Stimulated activated CD8-positive, alpha-beta memory T cell treated with anti-CD3 and anti-CD28 coated beads, Interleukin-7, amount 100 ng/mL, for 4 hours (primary cell): ENCODE measurements around the gene CHD1L.
"Not testable (repeated sequence)": the region's sequence is repeated elsewhere in the genome, so short reads cannot be mapped to it uniquely, and the experiment has no call there.

Source experiments
- DNase-seq, 2 donors: peaks; one replicate each; pipeline ENCODE4 v3.0.0-alpha.2; 2020; ENCODE audit warnings: low read depth in 2 of 2

The CHD1L gene

DNA sequence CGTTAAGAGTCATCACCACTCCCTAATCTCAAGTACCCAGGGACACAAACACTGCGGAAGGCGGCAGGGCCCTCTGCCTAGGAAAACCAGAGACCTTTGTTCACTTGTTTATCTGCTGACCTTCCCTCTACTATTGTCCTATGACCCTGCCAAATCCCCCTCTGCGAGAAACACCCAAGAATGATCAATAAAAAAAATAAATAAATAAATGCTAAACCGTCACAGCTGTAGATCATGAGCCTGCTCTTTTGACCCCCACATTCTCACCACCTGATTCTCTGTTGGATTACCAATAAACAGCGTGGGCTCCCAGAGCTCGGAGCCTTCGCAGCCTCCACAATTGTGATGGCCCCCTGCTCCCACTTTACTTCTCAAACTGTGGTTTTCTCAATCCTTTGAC lies 8.6 kb upstream of the CHD1L start:
- not testable (repeated sequence) for DNase-seq

- no peak for DNase-seq
Observed at GRCh38 chr1:147235822-147236221, 6.7 kb upstream of the CHD1L start.

- DNase-seq, result no peak
Observed at GRCh38 chr1:147236448-147236847, 6.0 kb upstream of the CHD1L start.

GRCh38 chr1:147236959-147237791 lies 5.3 kb upstream of the CHD1L start:
- no peak for DNase-seq

DNA sequence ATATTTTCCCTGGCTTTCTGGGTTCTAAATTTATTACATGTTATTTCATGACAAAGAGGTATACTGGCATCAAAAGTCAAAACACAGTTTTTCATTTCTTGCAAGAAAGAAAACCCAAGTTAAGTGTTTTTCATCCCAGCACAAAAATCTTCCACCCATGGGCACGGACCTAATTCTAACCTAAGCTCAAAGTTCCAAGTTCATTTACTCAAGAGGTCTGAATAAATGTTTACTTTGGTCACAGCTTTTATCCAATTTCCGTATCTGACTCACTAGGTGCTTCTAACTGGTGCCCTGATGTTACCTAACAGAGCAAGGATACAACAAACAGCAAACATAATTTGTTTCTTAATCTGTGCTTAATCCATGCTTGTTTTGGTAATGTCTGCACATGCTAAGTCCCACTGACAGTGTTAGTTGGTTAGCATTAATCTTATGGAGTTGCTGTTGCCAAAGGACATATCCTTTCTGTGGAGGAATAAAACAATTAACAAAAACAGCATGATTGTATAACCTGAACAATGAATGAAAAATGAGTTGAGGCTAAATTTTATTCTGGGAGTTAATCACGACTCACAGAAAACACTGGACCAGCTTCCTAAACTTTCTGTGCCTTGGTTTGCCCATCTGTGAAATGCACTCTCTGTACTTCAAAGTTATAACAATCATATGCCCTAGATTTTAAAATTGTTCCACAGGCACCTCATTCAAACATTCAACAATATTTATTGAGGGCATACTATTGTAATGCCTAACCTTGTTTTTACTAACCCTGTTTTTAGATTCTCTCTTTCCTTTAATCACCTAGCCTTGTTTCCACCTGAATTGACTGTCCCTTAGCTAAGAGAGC lies 4.2 kb upstream of the CHD1L start:
- no peak for DNase-seq

DNA sequence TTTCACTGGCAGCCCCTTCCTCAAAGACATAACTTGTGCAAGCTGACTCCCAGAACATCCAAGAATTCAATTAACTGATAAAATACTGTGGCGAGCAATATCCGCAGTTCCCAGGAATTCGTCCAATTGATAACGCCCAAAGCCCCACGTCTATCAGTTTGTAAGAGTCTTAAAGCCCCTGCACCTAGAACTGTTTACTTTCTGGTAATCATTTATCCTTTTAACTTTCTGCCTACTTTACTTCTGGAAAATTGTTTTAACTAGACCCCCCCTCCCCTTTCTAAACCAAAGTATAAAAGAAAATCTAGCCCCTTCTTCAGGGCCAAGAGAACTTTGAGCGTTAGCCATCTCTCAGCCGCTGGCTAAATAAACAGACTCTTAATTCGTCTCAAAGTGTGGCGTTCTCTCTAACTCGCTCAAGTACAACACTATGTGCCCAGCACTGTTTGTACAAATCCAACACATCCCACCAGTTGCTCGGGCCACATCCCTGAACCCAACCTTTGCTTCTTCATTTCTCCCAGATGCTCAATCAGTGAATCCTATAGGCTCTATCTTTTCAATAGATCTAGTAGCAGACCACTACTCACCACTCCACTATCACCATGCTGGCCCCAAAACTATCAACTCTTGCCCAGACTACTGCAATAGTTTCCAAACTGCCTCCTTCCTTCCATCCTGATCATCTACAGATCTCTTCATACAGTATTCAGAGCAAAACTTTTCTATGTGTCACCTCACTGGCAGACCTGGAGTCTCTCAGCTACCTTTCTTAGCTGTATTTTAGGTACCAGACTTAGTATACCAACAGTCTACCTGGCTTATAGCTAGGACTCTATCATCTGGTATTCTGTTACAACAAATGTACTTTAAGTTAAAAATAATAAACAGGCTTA lies 3.3 kb upstream of the CHD1L start:
- no peak for DNase-seq

- DNase-seq, result not testable (repeated sequence)
Observed at GRCh38 chr1:147240131-147240721, 2.3 kb upstream of the CHD1L start.

- no peak for DNase-seq
Observed at GRCh38 chr1:147241934-147242448, 493 bp upstream of the CHD1L start.

GRCh38 chr1:147243228-147243685 lies 773 bp downstream of the CHD1L start:
- DNase-seq, result no peak

- no peak for DNase-seq
Observed at GRCh38 chr1:147243841-147244240, 1.4 kb downstream of the CHD1L start.

GRCh38 chr1:147245129-147245528 lies 2.6 kb downstream of the CHD1L start:
- DNase-seq, result no peak

DNA sequence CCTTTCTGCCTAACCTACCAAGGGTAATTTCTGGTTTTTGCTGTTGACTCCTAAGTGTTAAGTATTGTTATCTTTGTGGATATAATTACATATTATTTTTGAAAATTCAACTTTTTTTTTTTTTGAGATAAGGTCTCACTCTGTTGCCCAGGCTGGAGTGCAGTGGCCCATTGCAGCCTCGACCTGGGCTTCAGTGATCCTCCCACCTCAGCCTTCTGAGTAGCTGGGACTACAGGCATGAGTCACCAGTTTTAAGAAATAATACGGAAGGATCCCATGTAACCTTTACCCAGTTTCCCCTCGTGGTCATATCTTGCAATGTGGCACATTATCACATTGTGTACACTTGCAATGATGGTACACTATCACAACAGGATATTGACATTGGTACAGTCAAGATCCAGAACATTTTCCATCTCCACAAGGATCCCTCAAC lies 3.1 kb downstream of the CHD1L start:
- no peak for DNase-seq

DNA sequence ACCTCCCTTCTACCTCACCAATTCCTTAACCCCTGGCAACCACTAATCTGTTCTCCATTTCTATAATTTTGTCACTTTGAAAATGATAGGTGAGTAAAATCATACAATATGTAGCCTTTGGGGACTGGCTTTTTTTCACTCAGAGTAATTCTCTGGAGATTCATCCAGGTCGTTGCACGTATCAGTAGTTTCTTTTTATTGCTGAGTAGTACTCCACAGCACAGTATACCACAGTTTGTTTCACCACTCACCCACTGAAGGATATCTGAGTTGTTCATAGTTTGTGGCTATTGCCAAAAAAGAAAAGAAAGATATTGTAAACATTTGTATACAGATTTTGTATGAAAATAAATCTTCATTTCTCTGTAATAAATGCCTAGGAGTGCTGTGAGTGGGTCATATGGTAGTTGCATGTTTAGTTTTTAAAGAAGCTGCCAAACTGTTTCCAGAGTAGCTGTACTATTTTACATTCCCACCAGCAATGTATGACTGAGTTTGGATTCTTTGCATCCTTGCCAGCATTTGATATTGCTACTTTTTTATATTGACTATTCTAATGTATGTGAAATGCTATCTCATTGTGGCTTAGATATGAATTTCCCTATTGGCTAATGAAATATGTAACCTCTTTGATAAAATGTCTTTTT lies 3.7 kb downstream of the CHD1L start:
- DNase-seq, result no peak

DNA sequence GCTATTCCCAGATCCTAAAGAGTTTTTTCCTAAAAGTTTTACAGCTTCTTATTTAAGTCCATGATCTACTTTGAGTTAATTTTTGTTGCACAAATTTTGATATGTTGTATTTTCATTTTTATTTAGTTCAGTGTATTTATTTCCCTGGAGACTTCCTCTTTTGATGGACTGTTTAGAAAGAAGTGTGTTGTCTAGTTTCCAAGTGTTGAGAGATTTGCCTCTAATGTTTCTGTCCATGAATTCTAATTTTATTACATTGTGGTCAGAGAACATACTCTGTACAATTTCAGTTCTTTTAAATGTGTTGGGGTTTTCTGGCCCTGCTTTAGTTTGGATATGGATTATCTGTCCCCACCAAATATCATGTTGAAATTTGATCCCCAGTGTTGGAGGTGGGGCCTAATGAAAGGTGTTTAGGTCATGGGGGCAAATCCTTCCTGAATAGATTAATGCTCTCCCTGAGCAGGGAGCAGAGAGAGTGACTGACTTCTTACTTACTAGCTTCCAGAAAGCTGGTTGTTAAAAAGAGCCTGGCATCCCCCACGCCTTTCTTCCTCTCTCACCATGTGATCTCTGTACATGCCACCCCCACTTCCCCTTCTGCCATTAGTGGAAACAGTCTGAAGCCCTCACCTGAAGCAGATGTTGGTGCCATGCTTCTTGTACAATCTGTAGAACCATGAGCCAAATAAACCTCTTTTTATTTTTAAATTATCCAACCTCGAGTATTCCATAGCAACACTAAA lies 4.6 kb downstream of the CHD1L start:
- DNase-seq, result no peak

DNA sequence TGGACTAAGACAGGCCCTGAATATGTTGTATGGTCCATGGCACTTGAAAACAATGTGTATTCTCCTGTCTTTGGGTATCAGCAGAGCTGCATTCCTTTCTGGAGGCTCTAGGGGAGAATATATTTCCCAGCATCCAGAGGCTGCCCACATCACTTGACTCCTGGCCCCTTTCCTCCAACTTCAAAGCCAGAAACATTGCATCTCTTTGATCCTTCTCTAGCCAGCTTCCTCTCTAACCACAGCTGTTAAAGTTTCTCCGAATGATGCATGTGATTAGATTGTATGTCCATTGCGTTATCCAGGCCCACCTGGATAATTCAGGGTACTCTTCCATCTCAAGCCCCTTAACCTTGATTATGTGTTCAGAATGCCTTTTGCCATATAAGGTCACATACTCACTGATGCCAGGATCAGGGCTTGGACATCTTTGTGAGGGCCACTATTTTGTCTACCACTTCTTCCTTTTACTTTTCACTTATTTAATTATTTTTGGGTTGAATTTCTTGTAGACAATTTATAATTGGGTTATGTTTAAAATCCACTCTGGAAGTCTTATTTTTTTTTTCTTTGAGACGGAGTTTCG lies 5.3 kb downstream of the CHD1L start:
- no peak for DNase-seq

GRCh38 chr1:147252540-147252939 lies 10.1 kb downstream of the CHD1L start:
- no peak for DNase-seq

DNA sequence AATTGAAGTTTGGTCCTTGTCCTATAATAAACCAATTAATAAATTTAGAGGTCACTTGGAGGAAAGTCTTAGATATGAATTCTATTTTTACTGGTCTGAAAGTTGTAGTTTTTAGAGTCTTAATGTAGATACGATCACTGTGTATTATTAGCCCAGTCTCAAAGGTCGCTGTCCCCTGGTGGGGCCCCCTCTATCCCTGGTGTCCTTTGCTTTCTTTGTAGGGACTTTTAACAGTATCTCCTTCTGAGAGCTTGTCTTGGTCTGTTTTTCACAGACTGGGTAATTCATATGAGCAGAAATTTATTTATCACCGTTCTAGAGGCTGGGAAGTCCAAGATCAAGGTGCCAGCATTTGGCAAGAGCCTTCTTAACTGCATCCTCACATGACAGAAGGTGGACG lies 18.5 kb downstream of the CHD1L start:
- no peak for DNase-seq

GRCh38 chr1:147264158-147264768 lies 21.8 kb downstream of the CHD1L start:
- no peak for DNase-seq

GRCh38 chr1:147266381-147266780 lies 23.9 kb downstream of the CHD1L start:
- DNase-seq, result no peak
